Upper lobe of left lung (tissue), 6 donors: Measurements from ENCODE around the gene KDM5C. TPM values are rescaled to one million over a fixed set of nuclear protein-coding genes. Genes with fewer than 3 reads are reported as not detected.

ENCODE experiments used
- ATAC-seq, 2 donors: fragments of 200-7000 bp; cut with Tn5 transposase; one replicate each; pipeline ENCODE4 v1.9.1; 2022; ENCODE audit warnings: mild to moderate bottlenecking in 2 of 2, moderate library complexity in 2 of 2; ENCODE audit not compliant: low FRiP score in 2 of 2
- DNase-seq, 2 donors: peaks; one replicate each; pipeline ENCODE4 v3.0.0-alpha.2; 2019 to 2020
- H3K27ac ChIP-seq, 4 donors: fragments of 200-600 bp; sonication (generic); one replicate each; pipeline ENCODE4 v1.5.1; 2016 to 2019
- H3K27me3 ChIP-seq, 4 donors: fragments of 200-600 bp; sonication (generic); one replicate each; pipeline ENCODE4 v1.5.1; 2017 to 2019
- H3K36me3 ChIP-seq, 4 donors: fragments of 200-600 bp; sonication (generic); one replicate each; pipeline ENCODE4 v1.5.1; 2016 to 2019
- H3K4me1 ChIP-seq, 4 donors: fragments of 200-600 bp; sonication (generic); one replicate each; pipeline ENCODE4 v1.5.1; 2018 to 2019
- H3K4me3 ChIP-seq, 4 donors: fragments of 200-600 bp; sonication (generic); one replicate each; pipeline ENCODE4 v1.5.1; 2017 to 2019; ENCODE audit warnings: mild to moderate bottlenecking in 2 of 4, moderate library complexity in 1 of 4
- H3K9me3 ChIP-seq, 4 donors: fragments of 200-600 bp; sonication (generic); one replicate each; pipeline ENCODE4 v1.5.1; 2018 to 2019
- CTCF ChIP-seq, 6 experiments: fragments of 450-650 bp in 4 of 6; fragments of 200-600 bp in 2 of 6; sonication (generic) in 2 of 6; IDR thresholded peaks; one replicate each; pipeline ENCODE4 v1.5.1; 2016 to 2019; ENCODE audit warnings: antibody characterized with exemption in 6 of 6
- EP300 ChIP-seq, 4 donors: sonication (generic); formaldehyde crosslinking; IDR thresholded peaks; one replicate each; pipeline ENCODE4 v1.5.1; 2017; ENCODE audit warnings: antibody characterized with exemption in 4 of 4, control low read depth in 2 of 4
- POLR2A ChIP-seq, 4 donors: fragments of 450-650 bp; IDR thresholded peaks; one replicate each; pipeline ENCODE4 v1.5.1; 2016 to 2017; ENCODE audit warnings: antibody characterized with exemption in 4 of 4, mild to moderate bottlenecking in 2 of 4
- POLR2AphosphoS5 ChIP-seq, 2 donors: sonication (generic); formaldehyde crosslinking; IDR thresholded peaks; one replicate each; pipeline ENCODE4 v1.5.1; 2017; ENCODE audit warnings: antibody characterized with exemption in 2 of 2
- WGBS, 2 donors: methylation state at CpG; one replicate each; pipeline ENCODE4 v1.1.5; 2017 to 2018; 5-methylcytosine and 5-hydroxymethylcytosine counted together
- small RNA-seq, 4 donors: library from RNA; depleted of rRNA; stranded (forward); fragments of <200 nt; gene quantifications; one replicate each; pipeline ENCODE3, GENCODE V24; 2016
- total RNA-seq, 6 donors: library from RNA; depleted of rRNA in 4 of 6; stranded (reverse); fragments of >200 nt in 4 of 6; gene quantifications; one replicate each; pipeline versions ENCODE4 v1.1.0 to v1.2.1, GENCODE V29; 2016 to 2021
- donor health status: DM: no; HTN: no; CAD: no; lungs with moderate emphysema.
- donor health status: DM: no; HTN: yes; CAD: no; lungs with severe emphysema.

Gene KDM5C
- total RNA-seq, 6 donors from 2014 or later, result 79.0 to 171 (median 108) TPM

DNA sequence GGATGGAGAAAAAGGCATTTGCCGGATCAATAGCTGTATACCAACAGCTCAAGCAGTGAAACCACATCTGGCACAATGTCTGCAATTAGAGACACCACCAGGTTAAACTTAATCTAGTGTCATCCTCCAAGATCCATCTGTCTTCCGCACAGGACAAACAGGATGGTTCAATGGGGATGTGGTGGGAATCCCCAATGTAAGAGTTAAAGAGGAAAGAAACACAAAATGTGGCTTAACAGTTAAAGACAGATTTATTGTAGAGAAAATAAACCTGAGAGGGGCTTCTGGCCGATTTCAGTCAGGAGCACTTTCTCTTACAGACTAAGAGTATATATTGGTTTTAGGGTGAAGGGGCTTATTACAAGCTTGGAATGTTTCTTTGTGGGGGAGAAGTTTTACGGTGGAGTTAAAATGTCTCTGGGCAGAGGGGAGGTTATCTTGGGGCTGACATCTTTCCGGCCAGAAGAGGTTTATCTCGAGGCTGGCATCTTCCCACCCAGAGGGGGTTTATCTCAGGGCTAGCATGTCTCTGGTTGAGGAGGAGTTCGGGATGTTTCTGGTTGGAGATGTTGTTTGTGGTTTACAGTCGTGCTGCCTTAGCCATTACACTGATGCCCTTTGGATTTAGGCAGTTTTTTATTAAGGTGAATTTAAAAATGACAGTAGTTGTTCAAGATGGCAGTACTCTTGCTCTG lies 69.3 kb downstream of the KDM5C start:
- H3K4me3 ChIP-seq, result no peak overlapping the region
- H3K27me3 ChIP-seq, result no peaks in the 10 kb centered on the region
- no peaks in the 10 kb centered on the region for H3K9me3 ChIP-seq
- H3K36me3 ChIP-seq, result no peaks in the 10 kb centered on the region
- TF ChIP-seq POLR2AphosphoS5 (IDR thresholded peaks at IDR 0.05) (no peak), CTCF (IDR thresholded peaks at IDR 0.05) (no peak), EP300 (IDR thresholded peaks at IDR 0.05) (no peak), POLR2A (IDR thresholded peaks at IDR 0.05) (no peak)
- no peak overlapping the region for H3K27ac ChIP-seq
- DNase-seq (no peak), ATAC-seq (no peak)
- WGBS, 2 donors, result 83 to 95% methylated on average over 6 to 8 of the region's 8 CpGs
- H3K4me1 ChIP-seq, result no peaks in the 10 kb centered on the region

DNA sequence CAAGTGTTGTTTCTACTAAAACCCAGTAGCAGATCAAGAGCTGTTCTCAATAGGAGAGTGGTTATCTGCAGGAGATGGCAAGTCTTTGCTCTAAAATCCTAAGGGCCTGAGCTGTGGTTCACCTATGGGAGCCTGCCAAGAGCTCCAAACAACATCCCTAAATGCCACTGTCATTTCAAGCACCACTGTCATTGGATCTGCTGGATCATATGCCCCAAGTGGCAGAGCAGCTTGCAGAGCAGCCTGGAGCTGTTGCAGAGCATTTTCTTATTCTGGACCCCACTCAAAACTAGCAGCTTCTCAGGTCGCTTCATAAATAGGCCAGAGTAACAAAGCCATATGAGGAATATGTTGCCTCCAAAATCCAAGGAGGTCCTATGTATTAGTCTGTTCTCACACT lies 71.4 kb downstream of the KDM5C start:
- ATAC-seq (no peak), DNase-seq (no peak)
- Histone ChIP-seq H3K9me3 (no peaks in the 10 kb centered on the region), H3K27me3 (no peaks in the 10 kb centered on the region), H3K27ac (no peak overlapping the region), H3K4me1 (no peaks in the 10 kb centered on the region), H3K36me3 (no peaks in the 10 kb centered on the region), H3K4me3 (no peak overlapping the region)
- TF ChIP-seq CTCF (IDR thresholded peaks at IDR 0.05) (no peak), POLR2AphosphoS5 (IDR thresholded peaks at IDR 0.05) (no peak), POLR2A (IDR thresholded peaks at IDR 0.05) (no peak), EP300 (IDR thresholded peaks at IDR 0.05) (no peak)
- 79% methylated on average over 1 of the region's 1 CpG; no CpG with 5 or more reads in 1 of the 2 donors for WGBS, 2 donors

Small RNAs within 50 kb of the gene (small RNA-seq; reads per million reads assigned to genes)
- gene AL139396.1 (0 reads per million in 4 donors), gene MIR6894 (0.06 to 1.6 (median 0.67) reads per million in 4 donors), gene MIR6895 (0 to 0.13 (median 0) reads per million in 4 donors)

Other genes starting within 250 kb of the KDM5C start
- gene GPR173, start 176.4 kb downstream of the KDM5C start, total RNA-seq, result 1 to 10 TPM in 3 of 6 donors, under 1 TPM in 3; 0.46 to 1.3 (median 0.95) TPM
- gene TSPYL2, start 142.8 kb downstream of the KDM5C start, total RNA-seq, result 100 to 1,000 TPM in 1 of 6 donors, 10 to 100 TPM in 5; 33.4 to 162 (median 46.6) TPM
- gene KANTR, start 131.1 kb downstream of the KDM5C start, total RNA-seq, result 10 to 100 TPM in 4 of 6 donors, 1 to 10 TPM in 2; 7.6 to 68.1 (median 14.9) TPM
- gene IQSEC2, start 56.4 kb upstream of the KDM5C start, total RNA-seq, result 10 to 100 TPM; 17.5 to 45.1 (median 26.7) TPM
- 10 to 100 TPM; 27.2 to 49.3 (median 42.5) TPM for gene SMC1A, start 197.4 kb upstream of the KDM5C start, total RNA-seq
- gene RIBC1, start 197.7 kb upstream of the KDM5C start, total RNA-seq, result 10 to 100 TPM in 2 of 6 donors, 1 to 10 TPM in 3, under 1 TPM in 1; 0.94 to 21.8 (median 5.4) TPM
- gene HSD17B10, start 209.2 kb upstream of the KDM5C start, total RNA-seq, result 10 to 100 TPM in 5 of 6 donors, 1 to 10 TPM in 1; 7.3 to 71.3 (median 45.3) TPM